Measurements from ENCODE around the gene CRYAB.

CRYAB gene, protein sequence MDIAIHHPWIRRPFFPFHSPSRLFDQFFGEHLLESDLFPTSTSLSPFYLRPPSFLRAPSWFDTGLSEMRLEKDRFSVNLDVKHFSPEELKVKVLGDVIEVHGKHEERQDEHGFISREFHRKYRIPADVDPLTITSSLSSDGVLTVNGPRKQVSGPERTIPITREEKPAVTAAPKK

DNA sequence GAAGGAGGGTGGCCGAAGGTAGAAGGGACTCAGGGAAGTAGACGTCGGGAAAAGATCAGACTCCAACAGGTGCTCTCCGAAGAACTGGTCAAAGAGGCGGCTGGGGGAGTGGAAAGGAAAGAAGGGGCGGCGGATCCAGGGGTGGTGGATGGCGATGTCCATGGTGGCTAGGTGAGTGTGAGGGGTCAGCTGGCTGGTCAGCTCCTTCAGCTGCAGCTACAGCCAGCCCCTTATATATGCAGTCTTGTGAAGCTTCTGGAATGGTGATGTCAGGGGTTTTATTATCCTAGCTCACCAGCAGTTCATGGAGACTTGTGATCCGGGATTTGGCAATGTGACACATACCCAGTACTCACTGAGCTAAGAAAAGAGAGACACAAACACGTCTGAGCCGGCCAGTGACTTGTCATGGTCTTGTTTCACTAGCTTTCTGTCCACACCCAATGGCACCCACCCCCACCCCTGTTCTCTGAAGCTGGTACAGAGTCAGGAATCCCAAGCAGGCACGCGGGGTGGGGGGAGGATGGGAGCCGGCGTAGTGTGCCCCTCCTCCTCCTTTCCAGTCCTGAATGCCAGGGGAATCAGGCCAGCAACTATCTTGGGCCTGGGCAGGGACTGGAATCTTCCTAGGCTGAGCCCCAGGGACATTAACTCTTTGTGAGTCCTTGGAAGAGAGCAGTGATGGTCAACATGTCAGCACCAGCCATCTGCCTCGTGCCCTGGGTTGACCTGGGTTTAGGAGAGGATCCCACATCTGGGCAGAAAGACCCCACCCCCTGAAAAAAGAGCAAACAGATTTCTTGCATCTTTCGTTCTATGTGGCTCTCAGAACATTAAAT lies at the start of gene CRYAB:
Gene CRYAB (minus strand): TSS at position 208 of the 839 bp plus-strand sequence. CDS start 46 bp downstream, at position 162.
- DNase-seq, result no peak

DNA sequence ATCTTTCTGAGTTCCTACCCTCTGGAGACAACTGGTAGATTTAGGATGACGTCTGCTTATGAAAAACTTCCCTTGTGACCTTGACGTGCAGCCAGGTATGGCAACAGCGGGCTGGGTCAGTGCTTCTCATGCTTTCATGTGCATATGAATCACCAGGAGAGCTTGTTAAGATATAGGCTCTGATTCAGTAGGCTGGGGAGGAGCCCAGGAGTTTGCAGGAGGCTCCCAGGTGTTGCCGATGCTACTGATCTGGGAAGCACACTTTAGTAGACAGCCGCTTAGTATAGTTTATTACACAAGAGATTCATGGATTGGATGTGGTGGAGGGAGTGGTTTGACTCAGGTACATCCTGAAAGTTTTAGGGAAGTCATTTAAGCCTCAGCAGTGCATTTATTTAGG lies 49.3 kb upstream of the CRYAB start:
- no peak for DNase-seq

DNA sequence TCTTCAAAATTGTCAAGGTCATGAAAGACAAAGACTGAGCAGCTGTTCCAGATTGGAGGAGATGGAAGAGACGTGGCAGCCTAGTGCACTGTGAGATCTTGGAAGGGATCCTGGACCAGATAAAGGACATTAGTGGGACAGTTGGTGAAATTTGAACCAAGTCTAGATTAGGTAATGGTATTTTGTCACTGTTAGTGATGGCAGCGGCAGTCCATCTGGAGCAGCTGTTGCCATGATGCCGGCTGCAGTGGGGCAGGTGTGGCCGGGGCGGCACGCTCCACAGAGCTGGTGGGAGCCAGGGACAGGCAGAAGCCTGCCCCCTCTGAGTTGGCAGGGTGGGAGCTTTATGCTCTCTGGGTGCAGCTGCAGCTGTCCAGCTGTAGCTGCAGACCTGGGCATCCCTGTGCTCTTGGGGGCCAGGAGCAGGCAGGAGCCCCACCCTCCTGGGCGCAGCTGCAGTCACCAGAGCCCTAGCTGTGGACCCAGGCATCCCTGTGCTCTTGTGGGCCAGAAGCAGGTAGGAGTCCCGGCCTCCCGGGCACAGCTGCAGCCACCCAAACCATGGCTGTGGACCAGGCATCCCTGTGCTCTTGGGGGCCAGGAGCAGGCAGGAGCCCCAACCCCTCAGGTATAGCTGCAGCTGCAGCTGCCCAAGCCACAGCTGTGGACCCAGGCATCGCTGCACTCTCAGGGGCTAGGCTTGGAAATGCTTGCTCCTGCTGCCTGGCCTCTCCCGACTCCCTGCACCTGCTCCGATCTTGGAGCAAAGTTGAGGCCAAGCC lies 46.3 kb upstream of the CRYAB start:
- DNase-seq, result no peak

DNA sequence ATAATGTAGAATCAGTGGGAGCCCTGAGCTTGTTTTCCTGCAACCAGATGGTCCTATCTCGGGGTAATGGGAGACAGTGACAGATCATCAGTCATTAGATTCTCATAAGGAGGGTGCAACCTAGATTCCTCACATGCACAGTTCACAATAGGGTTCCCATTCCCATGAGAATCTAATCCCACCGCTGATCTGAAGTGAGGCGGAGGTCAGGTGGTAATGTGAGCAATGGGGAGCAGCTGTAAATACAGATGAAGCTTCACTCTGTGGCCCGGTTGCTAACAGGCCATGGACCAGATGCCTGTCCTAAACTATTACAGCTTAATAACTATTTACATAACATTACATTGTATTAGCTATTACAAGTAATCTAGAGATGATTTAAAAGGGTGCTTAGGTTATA lies 42.6 kb upstream of the CRYAB start:
- no peak for DNase-seq

DNA sequence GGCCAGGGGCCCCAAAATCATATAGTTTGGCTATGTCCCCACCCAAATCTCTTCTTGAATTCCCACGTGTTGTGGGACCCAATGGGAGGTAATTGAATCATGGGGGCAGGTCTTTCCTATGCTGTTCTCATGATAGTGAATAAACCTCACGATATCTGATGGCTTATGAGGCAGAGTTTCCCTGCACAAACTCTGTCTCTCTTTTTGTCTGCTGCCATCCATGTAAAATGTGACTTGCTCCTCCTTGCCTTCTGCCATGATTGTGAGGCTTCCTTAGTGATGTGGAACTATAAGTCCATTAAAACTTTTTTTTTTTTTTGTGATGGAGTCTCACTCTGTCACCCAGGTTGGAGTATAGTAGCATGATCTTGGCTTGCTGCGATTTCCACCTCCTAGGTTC lies 40.0 kb upstream of the CRYAB start:
- DNase-seq, result no peak

DNA sequence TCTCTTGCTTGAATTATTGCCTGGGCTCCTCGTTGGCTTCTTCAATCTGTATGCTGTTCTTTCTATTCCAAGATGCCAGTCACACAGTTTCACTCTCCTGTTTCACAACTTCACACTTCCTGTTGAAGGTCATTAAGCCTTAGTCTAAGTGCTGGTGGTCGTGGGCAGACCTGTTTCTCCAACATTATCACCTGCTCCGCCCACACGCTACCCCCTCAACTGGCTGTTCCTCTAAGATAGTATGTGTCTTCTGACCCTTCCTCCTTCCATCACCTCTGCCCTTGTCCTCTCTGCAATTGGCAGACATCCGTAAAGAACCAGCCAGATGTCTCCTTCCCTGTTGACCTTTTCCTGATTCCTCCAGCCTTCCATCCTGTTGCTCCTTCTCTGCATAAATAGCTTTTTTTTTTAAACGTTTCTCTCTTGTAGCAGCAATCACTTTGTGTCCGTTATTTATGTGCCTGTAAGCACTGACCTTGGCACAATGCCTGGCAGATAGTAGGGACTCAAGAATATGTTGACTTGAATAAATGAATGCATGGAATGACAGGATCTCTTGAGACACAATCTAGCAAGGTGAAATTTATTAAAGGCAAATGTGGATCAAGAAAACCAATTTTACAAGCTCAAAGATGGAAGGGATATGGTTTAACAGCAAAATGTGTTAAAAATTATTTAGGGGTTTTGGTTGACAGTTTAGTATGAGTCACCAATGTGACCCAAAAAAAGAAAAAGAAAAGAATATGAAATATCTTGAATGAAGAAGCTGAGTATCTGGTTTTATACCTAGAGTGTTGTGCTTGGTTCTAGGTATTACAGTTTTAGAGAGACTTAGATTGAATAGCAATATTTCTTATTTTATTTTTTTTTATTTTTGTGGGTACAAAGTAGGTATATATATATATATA lies 38.2 kb upstream of the CRYAB start:
- no peak for DNase-seq

DNA sequence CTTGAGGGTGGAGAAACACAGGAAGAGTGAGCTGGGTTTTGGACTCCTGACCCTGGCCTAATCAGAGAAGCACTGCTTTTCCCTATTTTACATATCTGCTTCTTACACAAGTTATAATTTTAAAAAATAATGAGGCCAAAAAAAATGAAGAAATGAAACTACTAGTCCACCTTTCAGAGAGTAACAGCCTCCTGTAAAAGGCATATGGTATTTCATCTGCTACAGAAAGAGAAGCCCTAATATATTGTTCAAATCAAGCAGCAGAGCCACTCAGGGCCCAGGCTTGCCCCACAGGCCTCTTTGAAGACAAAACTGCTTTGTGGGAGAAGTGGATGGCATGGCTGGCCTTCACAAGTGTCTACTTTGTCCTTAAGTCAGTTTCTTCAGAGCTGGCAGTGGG lies 35.6 kb upstream of the CRYAB start:
- no peak for DNase-seq

DNA sequence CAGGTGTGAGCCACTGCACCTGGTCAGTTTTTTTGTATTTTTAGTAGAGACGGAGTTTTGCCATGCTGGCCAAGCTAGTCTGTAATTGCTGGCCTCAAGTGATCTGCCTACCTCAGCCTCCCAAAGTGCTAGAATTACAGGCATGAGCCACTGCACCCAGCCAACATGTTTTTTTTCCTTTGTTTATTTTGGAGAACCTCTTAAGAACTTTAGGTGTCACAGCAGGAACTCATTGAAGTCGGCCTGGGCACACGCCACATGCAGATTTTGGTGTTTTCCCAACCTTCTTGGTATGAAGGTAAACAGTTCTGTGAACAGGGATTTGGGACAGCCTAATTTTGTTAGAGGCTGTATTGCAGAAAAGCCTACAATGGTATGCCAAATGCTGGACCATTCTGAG lies 34.9 kb upstream of the CRYAB start:
- DNase-seq, result no peak

DNA sequence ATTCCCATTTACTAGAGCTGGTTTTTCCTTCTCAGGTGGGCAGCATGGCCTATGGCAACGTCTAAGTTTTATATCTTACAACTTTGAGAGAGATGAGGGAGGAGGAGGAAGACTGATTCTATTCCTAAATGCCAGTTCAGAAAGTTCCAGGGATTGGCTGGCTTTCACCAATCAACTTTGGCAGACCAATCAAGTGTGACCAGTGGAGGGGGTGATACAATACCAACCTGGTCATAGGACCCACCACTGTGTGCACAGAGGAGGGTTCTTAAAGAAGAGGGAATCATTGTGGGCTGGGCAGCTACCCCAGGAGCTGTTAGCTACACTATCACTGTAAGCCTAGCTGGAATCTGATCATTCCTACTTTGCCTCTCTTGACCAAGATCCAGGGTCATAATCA lies 33.6 kb upstream of the CRYAB start:
- no peak for DNase-seq

DNA sequence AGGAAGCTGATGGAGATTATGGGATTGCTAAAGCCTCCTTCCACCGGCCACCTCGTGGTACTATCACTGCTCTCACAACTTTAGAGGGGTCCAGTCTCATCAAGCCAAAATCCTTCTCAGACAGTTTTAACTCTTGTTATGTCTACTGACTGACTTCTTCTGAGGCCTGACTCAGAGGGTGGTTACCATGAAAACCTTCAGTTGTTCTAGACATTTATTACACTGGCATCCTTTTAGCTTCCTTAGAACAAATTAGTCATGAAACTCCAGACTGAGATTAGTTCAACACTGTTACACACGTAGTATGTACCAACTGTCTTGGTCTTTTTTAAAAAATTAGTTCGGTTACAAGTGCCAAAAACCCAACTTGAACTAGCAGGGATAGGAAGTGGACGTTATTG lies 33.1 kb upstream of the CRYAB start:
- DNase-seq, result no peak

DNA sequence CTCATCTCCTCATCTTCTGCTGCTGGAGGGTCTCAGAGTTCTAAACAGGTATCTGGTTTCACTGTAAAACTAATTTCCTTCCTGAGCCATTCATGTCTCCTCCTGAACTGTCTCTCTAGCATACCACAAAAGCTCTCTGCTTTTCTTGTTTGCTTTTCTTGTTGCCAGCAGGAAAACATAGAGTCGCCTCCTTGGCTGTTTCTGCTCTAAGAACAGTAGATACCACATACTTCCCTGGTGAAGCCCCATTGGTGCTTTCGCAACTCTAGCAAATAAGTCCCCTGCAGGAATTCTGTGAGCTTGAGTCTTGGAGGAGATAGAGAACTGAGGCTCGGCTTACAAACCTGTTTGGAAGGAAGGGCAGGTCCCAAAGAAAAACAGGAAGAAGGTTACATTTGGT lies 32.6 kb upstream of the CRYAB start:
- no peak for DNase-seq

DNA sequence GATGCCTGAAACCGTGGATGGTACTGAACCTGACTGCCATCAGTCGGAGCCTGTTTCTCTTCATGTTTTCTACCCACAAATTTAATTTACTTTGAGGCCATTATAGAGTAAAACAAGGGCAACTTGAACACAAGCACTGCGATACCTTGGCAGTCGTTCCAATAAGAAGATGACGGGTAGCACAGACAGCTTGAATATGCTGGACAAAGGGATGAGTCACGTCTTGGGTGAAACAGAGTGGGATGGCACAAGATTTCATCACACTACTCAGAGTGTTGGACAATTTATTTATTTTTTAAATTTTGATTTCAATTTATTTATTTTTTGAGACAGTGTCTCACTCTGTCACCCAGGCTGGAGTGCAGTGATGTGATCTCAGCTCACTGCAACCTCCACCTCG lies 31.3 kb upstream of the CRYAB start:
- no peak for DNase-seq

DNA sequence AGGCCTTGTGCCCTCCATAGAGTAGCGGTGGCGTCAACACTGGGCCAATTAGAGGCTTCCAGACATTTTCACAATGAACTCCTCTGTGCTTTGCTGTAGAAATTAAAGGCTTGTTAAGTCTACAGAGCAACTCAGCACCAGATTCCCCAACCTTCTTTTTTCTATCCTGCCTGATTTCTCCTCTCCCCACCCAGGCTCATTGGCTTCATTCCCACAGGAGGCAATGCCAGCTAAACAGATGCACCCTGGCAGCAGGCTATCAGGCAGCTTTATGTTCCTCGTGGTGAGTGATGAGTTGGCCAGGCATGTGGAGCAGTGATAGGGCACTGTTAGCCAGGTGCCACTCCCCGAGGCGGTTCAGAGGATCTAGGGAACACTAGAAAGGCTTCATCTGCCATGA lies 30.4 kb upstream of the CRYAB start:
- DNase-seq, result no peak

DNA sequence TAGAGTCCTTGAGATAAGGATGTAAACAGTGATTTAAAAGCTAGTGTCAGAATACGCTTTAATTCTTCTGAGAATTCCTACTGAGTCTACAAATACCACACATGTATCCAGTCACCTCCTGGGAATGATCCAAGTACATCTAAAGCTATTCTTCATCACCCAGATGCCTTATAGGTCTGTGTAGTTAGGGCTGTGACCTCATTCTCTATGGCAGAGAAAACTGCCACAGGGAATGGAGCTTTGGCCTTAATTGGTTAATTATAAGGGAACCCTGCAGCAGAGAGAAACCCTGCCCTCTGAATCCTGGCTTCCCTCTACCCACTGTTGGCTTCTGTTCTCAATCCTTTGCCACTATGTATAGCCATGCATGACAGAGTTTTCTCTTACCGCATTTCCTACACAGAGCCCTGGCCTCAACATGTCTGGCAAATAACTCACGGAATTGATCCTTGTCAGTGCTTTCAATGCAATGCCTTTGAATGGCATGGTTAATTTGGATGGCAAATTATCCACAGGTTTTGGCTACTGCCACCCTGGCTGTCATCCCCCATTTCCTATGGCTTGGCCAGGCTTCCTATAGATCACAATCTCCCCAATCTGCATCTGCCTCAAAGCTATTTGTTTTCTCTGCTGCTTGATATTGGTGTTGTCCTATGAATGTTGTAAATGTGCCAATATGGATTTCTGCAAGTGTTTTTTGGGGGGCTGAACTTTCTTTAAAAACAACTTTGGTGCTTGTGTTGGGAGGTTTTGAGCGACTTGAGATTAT lies 28.4 kb upstream of the CRYAB start:
- DNase-seq, result no peak

DNA sequence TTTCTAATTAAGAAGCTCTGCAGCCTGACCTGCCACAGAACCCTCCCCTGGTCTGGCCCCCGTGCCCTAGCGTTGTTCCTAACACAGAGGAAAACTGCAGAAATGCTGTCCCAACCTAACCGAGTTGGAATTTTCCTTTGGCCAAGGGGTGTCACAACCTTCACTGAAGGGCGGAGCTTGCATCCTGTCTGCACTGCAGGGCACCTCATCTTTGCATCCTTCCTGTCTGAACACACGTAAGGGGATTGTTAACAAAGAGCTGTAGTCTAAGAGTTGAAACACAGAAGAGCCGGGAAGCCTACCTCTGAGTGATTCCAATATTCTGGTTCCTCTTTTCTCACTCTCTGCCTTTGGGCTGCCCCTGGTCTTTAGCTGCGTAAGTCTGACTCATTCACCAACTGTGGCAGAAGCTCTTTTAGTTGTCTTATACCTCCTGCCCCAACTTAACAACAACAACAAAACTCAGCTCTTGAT lies 27.2 kb upstream of the CRYAB start:
- DNase-seq, result peak; percentile 52 to 66

DNA sequence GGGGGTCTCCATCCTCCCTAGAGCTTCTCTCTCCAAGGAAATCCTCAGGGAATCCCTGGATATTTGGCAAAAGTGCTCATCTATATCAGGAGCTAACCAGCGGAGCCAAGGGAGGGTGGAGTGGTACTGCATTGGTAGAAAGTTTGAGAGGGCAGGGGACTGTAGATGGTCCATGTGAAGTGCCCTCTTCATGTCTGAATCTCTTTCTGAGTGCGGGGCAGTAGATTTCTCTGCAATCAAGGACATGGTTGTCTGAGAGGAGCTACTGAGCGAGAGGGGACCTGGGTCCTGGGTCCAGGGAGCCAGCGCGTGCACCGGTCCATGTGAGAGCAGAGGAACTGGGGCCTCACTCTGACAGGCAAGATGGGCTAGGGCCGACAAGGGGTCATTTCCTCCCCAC lies 26.3 kb upstream of the CRYAB start:
- no peak for DNase-seq

DNA sequence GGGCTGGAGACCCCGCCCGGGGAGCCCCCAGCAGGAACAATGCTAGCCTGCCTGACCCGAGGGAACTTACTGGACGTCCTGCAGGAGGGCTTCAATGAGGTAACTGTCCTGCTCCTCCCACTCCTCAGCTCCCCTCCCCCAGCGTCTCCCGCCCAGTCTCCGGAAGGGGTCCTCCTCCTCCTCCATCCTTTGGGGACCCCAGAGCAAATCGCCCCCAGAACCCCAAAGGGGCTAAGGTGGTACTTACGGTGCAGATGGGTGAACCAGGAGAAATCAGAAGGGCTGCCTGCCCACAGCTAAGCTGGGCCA lies 25.8 kb upstream of the CRYAB start:
- no peak for DNase-seq

DNA sequence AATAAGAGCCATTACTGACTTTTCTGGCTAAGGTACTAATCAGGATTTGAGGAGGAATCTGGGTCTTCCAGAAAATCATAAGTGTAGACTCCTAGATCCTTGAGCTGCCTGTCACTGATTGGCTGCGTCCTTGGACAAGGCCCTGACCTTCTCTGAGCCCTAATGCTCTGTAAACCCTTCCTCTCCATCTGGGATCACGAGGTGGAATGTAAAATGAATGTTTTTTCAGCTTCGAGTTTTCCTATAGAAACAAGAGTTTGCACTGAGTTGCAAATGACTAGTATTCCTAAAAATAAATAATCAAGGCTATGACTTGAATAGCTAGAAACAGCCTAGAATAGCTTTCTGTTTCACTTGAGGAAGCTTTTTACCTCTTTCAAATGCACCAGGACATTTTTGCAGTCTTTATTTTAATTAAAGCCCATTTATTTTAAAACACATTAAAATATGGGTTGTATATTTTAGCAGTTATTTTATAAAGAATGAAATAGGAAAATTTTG lies 24.5 kb upstream of the CRYAB start:
- no peak for DNase-seq

DNA sequence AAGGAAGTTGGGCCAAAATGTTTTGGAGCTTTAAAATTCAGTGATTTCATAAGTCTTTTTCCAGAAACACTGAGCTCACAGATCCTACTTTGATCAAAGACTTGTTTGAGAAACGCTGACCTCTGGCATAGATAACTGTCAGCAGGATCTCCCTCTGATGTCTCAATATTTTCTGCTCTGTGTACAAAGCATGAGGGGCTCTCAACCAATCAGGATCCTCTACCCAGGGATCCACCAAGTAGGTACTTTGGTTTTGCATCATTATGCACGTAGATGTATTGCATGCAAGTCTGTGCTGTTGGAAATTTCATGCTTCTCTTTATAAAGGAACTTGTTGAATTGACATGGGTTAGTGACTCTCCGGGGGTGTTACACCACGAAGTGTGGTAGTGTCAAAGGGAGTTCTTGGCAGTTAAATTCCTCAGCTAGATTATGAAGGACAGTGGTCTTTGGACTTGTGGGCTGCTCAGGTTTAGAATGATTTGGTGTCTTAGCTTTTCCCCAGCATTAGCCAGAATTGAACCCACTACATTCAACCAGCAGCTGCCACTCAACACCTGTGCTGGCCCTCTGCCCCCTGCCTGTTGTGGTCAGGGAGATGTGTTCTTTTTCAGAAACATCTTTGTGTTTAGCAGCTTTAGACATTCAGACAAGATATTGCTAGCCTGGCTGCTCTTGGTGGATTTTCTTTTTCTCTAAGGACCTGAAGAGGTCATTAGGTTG lies 23.9 kb upstream of the CRYAB start:
- DNase-seq, result no peak

DNA sequence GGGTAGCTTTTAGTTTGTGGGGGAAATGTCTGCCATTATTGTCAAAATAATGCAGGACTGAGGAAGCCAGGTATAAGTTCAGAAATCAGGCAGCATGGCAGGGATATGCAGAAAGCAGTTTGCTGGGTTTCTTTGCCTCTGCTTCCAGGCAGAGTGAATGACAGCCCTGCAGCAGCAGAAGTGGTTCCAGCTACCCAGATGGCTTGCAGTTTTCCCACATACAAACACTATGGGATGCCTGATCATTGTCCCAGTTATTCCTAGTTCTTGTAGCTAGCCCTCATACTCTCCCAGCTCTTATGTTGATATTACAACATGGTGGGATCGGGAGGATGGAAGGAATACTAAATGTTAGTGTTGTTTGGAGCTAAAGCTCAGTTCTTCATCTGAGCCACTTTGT lies 22.7 kb upstream of the CRYAB start:
- DNase-seq, result no peak

DNA sequence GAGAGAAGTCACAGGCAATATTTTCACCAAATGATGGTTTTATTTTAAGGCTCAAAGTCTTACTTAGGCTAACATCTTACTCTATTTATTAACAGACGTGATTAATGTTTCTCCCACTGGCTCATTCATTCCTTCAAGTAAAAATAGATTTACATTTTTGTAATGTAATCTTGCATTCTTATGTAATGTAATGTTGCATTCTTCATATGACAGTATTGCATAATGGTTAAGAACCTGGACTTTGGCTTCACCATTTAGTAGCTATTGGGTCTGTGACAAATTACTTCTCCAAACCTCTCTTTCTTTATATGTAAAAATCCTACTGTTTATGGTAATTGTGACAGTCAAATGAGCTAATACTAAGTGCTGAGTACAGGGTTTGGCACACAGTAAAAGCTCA lies 22.3 kb upstream of the CRYAB start:
- DNase-seq, result no peak

Data from activated CD4-positive, alpha-beta T cell treated with anti-CD3 and anti-CD28 coated beads, Interleukin-2, amount 50 U/mL, for 48 hours (primary cell).